ENCODE data around the gene NME1. TPM values are rescaled to one million over a fixed set of nuclear protein-coding genes. Genes with fewer than 3 reads are reported as not detected.
"Not testable (repeated sequence)": the region's sequence is repeated elsewhere in the genome, so short reads cannot be mapped to it uniquely, and the experiment has no call there.

Gene NME1
- total RNA-seq, 2 experiments from 2014 or later: 87.9 to 90.8 TPM

DNA sequence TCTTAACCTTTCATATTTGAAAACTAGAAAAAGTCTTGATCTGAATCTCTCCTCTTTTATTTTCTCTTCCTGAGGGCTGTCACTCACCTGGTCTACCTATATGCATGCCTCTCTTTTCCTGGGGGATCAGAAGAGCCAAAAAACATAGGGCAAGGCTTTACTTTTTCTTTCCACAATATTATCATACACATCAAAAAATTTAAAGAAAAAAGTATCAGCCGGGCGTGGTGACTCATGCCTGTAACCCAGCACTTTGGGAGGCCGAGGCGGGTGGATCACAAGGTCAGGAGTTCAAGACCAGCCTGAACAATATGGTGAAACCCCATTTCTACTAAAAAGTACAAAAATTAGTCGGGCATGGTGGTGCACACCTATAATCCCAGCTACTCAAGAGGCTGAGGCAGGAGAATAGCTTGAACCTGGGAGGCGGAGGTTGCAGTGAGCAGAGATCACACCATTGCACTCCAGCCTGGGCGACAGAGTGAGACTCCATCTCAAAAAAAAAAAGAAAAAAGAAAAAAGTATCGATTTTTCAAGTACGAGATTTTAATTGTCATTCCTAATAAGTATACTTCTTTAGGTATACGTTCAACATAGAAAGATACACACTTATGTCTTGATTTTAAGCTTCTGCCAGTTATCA, 30.8 kb upstream of the NME1 start:
- ChIA-PET POLR2A (interaction anchor here (0.6 to 4.3 kb wide), 3 partner anchors 32 to 980 kb away, joined by 3 to 40 read pairs (median 24); partner anchors contain the start of genes NME1 and TOB1), CTCF (interaction anchor here (1.4 kb wide), 1 partner anchor 31 kb away, joined by 5 read pairs; the partner anchor contains the start of gene NME1)
- peaks cover 34% of the 10 kb centered on the region for H3K4me1 Mint-ChIP-seq
- H3K36me3 Mint-ChIP-seq (ENCODE audit: low read depth); H3K27me3 Mint-ChIP-seq; H3K9me3 Mint-ChIP-seq; H3K27ac Mint-ChIP-seq; H3K4me3 Mint-ChIP-seq; DNase-seq: not testable (repeated sequence)

DNA sequence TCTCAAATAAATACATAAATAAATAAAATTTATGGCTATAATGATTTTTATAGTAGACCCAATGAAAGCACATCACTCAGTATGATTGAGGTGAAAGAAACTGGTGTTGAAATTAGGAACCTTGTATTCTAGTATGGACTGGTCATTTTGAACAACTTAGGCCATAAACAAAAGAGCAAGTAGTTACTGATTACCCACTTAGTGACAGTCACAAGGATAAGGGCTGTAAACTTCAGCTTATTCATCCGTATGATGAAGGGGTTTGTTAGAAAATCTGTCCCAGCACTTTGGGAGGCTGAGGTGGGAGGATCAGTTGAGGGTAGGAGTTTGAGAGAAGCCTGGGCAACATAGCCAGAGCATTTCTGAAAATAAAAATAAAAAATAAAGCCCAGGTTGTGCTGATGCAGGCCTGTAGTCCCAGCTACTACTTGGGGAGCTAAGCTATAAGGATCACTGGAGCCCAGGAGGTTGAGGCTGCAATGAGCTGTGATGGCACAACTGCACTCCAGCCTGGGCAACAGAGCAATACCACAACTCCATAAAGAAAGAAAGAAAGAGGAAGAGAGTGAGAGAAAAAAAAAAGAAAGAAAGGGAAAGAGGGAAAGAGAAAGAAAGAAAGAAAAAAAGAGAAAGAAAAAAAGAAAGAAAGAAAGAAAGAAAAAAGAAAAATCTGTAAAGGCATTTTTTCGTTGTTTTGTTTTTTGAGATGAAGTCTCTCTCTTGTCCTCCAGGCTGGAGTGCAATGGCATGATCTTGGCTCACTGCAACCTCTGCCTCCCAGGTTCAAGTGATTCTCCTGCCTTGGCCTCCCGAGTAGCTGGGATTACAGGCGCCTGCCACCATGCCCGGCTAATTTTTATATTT, 28.5 kb upstream of the NME1 start:
- no peak overlapping the region for H3K27ac Mint-ChIP-seq
- H3K9me3 Mint-ChIP-seq: no peaks in the 10 kb centered on the region
- ChIA-PET CTCF (interaction anchor here (1.9 kb wide), 1 partner anchor 28 kb away, joined by 9 read pairs; the partner anchor contains the start of gene NME1), POLR2A (no interaction called here)
- no peaks in the 10 kb centered on the region for H3K27me3 Mint-ChIP-seq
- peaks cover 16% of the 10 kb centered on the region for H3K4me1 Mint-ChIP-seq
- no peaks in the 10 kb centered on the region for H3K36me3 Mint-ChIP-seq (ENCODE audit: low read depth)
- H3K4me3 Mint-ChIP-seq: no peak overlapping the region
- no peak for DNase-seq

DNA sequence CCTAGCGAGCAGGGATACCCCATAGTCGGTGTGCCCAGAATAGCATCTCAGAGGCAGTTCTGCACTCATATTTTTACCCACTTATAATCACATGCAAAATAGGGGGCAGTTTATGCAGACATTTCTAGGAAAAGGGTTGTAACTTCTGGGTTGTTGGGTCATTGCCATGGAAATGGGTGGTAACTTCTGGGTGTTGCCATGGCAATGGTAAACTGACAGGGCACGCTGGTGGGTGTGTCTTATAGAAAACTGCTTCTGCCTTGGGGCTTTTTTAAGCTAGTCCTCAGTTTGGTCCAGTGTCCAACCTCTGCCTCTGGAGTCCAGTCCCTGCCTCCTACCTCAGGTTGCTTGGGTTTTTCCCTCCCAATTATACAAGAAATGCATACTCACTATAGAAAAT, 25.3 kb upstream of the NME1 start:
- CTCF ChIA-PET: no interaction called here

DNA sequence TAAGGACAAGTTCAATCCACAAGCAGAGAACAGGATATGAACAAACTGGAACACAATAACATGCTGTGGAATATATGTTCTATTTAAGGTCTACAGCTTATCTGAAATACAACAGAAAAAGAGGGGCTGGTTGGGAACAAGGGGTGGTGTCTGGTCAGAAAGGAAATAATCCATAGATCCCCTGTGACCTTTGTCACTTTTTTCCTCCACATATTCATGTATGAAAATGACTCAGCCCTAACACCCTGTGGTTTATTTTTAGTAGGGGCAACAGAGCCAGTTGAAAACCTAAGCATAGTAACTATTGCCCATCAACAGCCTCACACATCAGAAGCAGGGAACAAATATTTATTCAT, 20.4 kb upstream of the NME1 start:
- CTCF ChIA-PET: interaction anchor here (1.7 kb wide), 1 partner anchor 133 kb away, joined by 5 read pairs; no protein-coding TSS in a partner anchor
- no peak for DNase-seq
- POLR2A ChIA-PET: interaction anchor here (1.5 to 2.1 kb wide), 2 partner anchors 11 to 13 kb away, joined by 5 to 7 read pairs; no protein-coding TSS in a partner anchor
- no peaks in the 10 kb centered on the region for H3K27me3 Mint-ChIP-seq
- H3K27ac Mint-ChIP-seq: no peak overlapping the region
- H3K36me3 Mint-ChIP-seq (ENCODE audit: low read depth): no peaks in the 10 kb centered on the region
- H3K9me3 Mint-ChIP-seq: peaks cover 2% of the 10 kb centered on the region
- H3K4me3 Mint-ChIP-seq: no peak overlapping the region
- peaks cover 11% of the 10 kb centered on the region for H3K4me1 Mint-ChIP-seq

More for the DNA sequence above, 25.3 kb upstream of the NME1 start:
- no peak overlapping the region for H3K4me3 Mint-ChIP-seq
- H3K9me3 Mint-ChIP-seq: no peaks in the 10 kb centered on the region
- no peak overlapping the region for H3K27ac Mint-ChIP-seq
- H3K36me3 Mint-ChIP-seq (ENCODE audit: low read depth): no peaks in the 10 kb centered on the region
- no peak for DNase-seq
- POLR2A ChIA-PET: no interaction called here
- H3K27me3 Mint-ChIP-seq: no peaks in the 10 kb centered on the region
- H3K4me1 Mint-ChIP-seq: peaks cover 7% of the 10 kb centered on the region

DNA sequence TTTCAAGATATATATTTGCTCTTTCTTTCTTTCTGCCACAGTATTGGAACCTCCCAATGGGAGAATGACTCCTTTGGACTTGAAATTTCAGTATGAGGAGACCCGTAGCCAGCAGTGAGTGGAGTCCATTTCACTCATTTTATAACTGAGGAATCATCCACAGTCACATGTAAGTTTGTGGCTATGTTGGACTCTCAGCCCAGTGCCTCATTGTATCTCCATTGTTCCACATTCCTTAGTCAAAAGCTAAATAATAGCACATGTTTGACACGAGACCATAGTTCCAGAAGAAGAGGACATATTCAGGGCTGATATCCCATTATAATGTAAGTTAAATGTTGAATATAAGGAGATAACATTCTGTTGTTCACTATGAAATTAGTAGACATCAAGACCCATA, 20.0 kb upstream of the NME1 start:
- Mint-ChIP-seq H3K4me3 (no peak overlapping the region), H3K36me3 (ENCODE audit: low read depth) (no peaks in the 10 kb centered on the region), H3K4me1 (peaks cover 11% of the 10 kb centered on the region), H3K9me3 (peaks cover 2% of the 10 kb centered on the region), H3K27ac (no peak overlapping the region), H3K27me3 (no peaks in the 10 kb centered on the region)
- POLR2A ChIA-PET: interaction anchor here (1.5 to 2.1 kb wide), 2 partner anchors 12 to 13 kb away, joined by 5 to 7 read pairs; no protein-coding TSS in a partner anchor
- no peak for DNase-seq
- CTCF ChIA-PET: interaction anchor here (0.9 kb wide), 1 partner anchor 102 kb away, joined by 3 read pairs; no protein-coding TSS in a partner anchor

DNA sequence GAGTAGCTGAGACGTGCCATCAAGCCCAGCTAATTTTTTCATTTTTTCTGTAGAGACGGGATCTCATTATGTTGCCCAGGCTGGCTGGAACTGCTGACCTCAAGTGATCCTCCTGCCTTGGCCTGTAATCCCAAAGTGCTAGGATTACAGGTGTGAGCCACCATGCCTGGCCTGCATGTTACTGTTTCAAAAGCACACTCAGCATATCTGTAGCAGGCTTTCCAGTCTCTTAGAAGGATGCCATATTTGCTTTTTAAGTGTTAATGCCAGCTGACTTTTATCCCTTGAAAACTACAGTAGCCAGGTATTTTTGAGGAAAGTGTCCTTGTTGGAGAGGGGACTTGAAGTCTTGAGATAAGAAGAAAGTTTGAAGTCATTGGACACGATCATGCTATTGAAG, 17.4 kb upstream of the NME1 start:
- peaks cover 11% of the 10 kb centered on the region for H3K4me1 Mint-ChIP-seq
- no peak overlapping the region for H3K27ac Mint-ChIP-seq
- H3K9me3 Mint-ChIP-seq: peaks cover 2% of the 10 kb centered on the region
- no peak for DNase-seq
- no peak overlapping the region for H3K4me3 Mint-ChIP-seq
- H3K36me3 Mint-ChIP-seq (ENCODE audit: low read depth): no peaks in the 10 kb centered on the region
- ChIA-PET POLR2A (no interaction called here), CTCF (interaction anchor here (1.5 kb wide), 1 partner anchor 17 kb away, joined by 4 read pairs; the partner anchor contains the start of gene NME1)
- no peaks in the 10 kb centered on the region for H3K27me3 Mint-ChIP-seq

DNA sequence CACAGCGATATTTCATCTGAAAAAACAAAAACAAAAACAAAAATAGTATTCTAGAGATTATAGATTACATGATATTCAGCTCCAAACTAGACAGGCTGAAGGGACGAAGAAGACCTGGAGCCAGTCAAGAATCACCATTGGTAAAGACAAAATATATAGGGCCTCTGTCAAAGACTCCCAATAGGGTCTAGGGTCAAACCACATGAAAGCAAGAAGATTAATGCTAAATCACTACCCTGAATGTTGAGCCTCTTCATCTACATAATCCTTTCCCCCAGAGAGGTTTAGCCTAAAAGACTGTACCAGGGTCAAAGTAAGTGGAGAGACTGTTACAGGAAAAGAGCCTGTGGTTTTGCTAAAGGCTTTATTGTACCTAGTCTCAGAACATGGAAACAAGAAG, 10.8 kb upstream of the NME1 start:
- H3K27me3 Mint-ChIP-seq: no peaks in the 10 kb centered on the region
- no peaks in the 10 kb centered on the region for H3K36me3 Mint-ChIP-seq (ENCODE audit: low read depth)
- peaks cover 4% of the 10 kb centered on the region for H3K4me1 Mint-ChIP-seq
- CTCF ChIA-PET: no interaction called here
- H3K27ac Mint-ChIP-seq: no peak overlapping the region
- no peak overlapping the region for H3K4me3 Mint-ChIP-seq
- POLR2A ChIA-PET: interaction anchor here (1.5 kb wide), 1 partner anchor 11 kb away, joined by 5 read pairs; the partner anchor contains the start of gene NME1
- H3K9me3 Mint-ChIP-seq: no peaks in the 10 kb centered on the region
- no peak for DNase-seq

DNA sequence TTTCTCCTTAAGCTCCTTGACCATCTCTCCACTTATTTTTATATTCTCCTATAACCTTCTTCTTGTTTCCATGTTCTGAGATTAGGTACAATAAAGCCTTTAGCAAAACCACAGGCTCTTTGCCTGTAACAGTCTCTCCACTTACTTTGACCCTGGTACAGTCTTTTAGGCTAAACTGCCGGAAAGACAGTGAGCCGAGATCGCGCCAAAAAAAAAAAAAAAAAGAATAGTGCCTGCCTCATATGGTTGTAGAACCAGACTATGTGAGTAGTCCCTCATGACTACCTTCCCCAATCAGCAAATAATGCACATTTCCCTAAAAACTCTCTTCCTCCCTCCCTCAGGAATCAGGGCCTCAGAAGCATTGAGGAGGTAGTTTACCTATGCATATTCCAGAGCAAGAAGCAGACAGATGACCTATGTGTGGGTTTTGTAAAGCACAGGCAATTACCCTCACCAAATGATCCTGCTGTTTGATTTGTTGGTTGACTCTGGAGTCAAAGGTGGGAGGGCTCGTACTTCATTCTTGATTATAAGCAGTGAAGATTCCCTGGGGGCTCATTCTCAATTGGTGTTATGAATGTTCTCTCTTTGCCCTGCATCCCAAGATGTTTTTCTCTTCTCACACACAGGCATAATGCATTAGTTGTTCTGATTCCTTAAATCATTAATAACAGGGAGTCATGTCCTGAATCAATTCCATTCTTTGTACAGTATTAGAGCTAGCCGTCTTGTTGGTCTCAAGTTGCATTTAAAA, 8.9 kb upstream of the NME1 start:
- Mint-ChIP-seq H3K27ac (no peak overlapping the region), H3K4me3 (no peak overlapping the region), H3K27me3 (no peaks in the 10 kb centered on the region), H3K4me1 (peaks cover 7% of the 10 kb centered on the region), H3K36me3 (ENCODE audit: low read depth) (no peaks in the 10 kb centered on the region), H3K9me3 (no peaks in the 10 kb centered on the region)
- CTCF ChIA-PET: no interaction called here
- POLR2A ChIA-PET: no interaction called here
- no peak for DNase-seq

DNA sequence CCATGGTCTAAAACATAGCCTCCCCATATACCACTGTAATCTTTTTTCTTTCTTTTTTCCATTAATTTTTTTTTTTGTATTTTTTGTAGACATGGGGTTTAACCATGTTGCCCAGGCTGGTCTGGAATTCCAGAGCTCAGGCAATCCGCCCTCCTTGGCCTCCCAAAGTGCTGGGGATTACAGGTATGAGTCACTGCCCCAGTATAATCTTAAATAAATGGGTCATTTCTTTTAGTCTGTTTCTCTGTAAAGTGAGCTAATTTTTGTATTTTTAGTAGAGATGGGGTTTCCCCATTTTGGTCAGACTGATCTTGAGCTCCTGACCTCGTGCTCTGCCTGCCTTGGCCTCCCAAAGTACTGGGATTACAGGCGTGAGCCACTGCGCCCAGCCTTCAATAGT, 5.7 kb upstream of the NME1 start:
- DNase-seq: no peak
- no peaks in the 10 kb centered on the region for H3K36me3 Mint-ChIP-seq (ENCODE audit: low read depth)
- no peaks in the 10 kb centered on the region for H3K27me3 Mint-ChIP-seq
- H3K4me1 Mint-ChIP-seq: peaks cover 9% of the 10 kb centered on the region
- no peaks in the 10 kb centered on the region for H3K9me3 Mint-ChIP-seq
- CTCF ChIA-PET: interaction anchor here (0.6 to 1.5 kb wide), 2 partner anchors 147 to 365 kb away, joined by 3 to 4 read pairs; no protein-coding TSS in a partner anchor
- POLR2A ChIA-PET: interaction anchor here (1.1 kb wide), 1 partner anchor 27 kb away, joined by 3 read pairs; no protein-coding TSS in a partner anchor
- no peak overlapping the region for H3K4me3 Mint-ChIP-seq
- H3K27ac Mint-ChIP-seq: no peak overlapping the region

DNA sequence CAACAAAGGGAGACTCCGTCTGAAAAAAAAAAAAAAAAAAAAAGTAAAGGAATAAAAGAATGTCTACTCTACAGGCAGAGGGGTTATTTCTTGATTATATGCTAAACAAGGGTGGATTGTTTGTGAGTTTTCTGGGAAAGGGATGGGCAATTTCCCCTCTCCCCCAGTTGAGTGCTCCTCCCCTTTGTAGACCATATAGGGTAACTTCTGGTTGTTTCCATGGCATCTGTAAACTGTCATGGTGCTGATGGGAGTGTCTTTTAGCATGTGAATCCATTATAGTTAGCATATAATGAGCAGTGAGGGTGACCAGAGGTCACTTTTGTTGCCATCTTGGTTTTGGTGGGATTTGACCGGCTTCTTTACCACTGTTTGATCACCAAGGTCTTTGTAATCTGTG, 4.2 kb upstream of the NME1 start:
- Mint-ChIP-seq H3K27me3 (no peaks in the 10 kb centered on the region), H3K4me1 (peaks cover 9% of the 10 kb centered on the region), H3K27ac (no peak overlapping the region), H3K4me3 (no peak overlapping the region), H3K9me3 (no peaks in the 10 kb centered on the region), H3K36me3 (ENCODE audit: low read depth) (no peaks in the 10 kb centered on the region)
- no peak for DNase-seq
- ChIA-PET POLR2A (no interaction called here), CTCF (no interaction called here)

DNA sequence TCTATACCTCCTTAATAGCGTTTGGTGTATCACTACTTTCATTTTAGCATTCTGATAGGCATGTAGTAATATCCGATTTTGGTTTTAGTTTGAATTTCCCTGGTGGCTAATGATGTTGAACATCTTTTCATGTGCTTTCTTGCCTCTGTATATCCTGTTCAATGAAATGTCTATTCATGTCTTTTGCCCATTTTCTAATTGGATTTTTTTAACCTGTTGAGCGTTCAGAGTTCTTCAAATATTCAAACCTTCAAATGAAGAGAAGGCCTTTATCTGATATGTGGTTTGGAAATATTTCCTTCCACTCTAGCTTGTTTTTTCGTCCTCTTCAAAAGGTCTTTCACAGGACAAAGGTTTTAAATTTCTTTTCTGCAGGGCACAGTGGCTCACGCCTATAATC, 2.4 kb upstream of the NME1 start:
- ChIA-PET POLR2A (interaction anchor here (0.6 kb wide), 1 partner anchor 39 kb away, joined by 3 read pairs; no protein-coding TSS in a partner anchor), CTCF (no interaction called here)
- Mint-ChIP-seq H3K27ac (no peak overlapping the region), H3K4me3 (no peak overlapping the region), H3K36me3 (ENCODE audit: low read depth) (peaks cover 4% of the 10 kb centered on the region), H3K4me1 (peaks cover 9% of the 10 kb centered on the region), H3K9me3 (no peaks in the 10 kb centered on the region), H3K27me3 (no peaks in the 10 kb centered on the region)
- no peak for DNase-seq

DNA sequence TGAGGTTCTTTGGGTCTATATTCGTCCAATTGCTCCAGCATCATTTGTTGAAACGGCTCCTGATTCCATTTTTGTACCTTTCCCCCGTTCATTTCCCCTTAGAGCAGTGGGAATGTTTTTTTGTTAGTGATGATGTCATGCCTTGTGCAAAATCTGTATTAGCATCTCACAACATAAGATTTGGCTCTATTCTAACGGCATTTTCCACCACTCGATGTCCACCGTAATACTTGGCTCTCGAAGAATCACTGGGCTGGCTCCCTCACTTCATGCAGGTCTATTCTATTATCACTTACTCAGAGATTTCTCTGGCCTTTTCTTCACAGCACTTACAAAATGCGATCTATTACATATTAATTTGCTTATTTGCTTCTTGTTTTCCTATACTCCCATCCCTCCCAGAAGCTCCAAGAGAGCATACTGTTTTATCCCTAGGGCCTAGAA, 571 bp upstream of the NME1 start:
- Mint-ChIP-seq H3K9me3 (no peaks in the 10 kb centered on the region), H3K4me3 (no peak overlapping the region), H3K27ac (no peak overlapping the region), H3K36me3 (ENCODE audit: low read depth) (peaks cover 15% of the 10 kb centered on the region), H3K27me3 (no peaks in the 10 kb centered on the region), H3K4me1 (peaks cover 11% of the 10 kb centered on the region)
- POLR2A ChIA-PET: interaction anchor here (0.7 to 6.0 kb wide), 26 partner anchors 10 to 444 kb away, joined by 3 to 69 read pairs (median 4); partner anchors contain the start of genes NME2, SPAG9, TOB1 and UTP18
- CTCF ChIA-PET: interaction anchor here (0.6 to 3.9 kb wide), 27 partner anchors 10 to 314 kb away, joined by 3 to 103 read pairs (median 5); partner anchors contain the start of genes NME2, SPAG9 and TOB1
- no peak for DNase-seq
